HG03280 (cell line): ENCODE results near the gene LENG8.
"Not testable (repeated sequence)": the region's sequence is repeated elsewhere in the genome, so short reads cannot be mapped to it uniquely, and the experiment has no call there.

Source experiments
- ATAC-seq: cut with Tn5 transposase; IDR thresholded peaks from one replicate; pipeline ENCODE4 v1.9.1; 2021; ENCODE audit warnings: mild to moderate bottlenecking, moderate library complexity; ENCODE audit not compliant: unreplicated experiment

Gene LENG8

GRCh38 chr19:54460230-54461005 lies 11.4 kb downstream of the LENG8 start:
- no peak for ATAC-seq

GRCh38 chr19:54461210-54461609 lies 12.2 kb downstream of the LENG8 start:
- no peak for ATAC-seq

GRCh38 chr19:54461613-54462012 lies 12.6 kb downstream of the LENG8 start:
- ATAC-seq: no peak

GRCh38 chr19:54462047-54462654 lies 13.2 kb downstream of the LENG8 start:
- no peak for ATAC-seq

- ATAC-seq: peak; percentile 16
These were observed 13.9 kb downstream of the LENG8 start for GRCh38 chr19:54462655-54463530.

- peak; percentile 53 for ATAC-seq
These were observed 14.6 kb downstream of the LENG8 start, which contains the start of gene LENG9 for GRCh38 chr19:54463531-54464043. Gene LENG9, minus strand, starts transcription at chr19:54463778. Its CDS starts 252 bp downstream, at chr19:54463526.

- ATAC-seq: peak; percentile 47
These were observed 15.1 kb downstream of the LENG8 start for GRCh38 chr19:54464044-54464629.

GRCh38 chr19:54464630-54465425 lies 15.8 kb downstream of the LENG8 start:
- peak; percentile 47 for ATAC-seq

GRCh38 chr19:54465426-54466109 lies 16.6 kb downstream of the LENG8 start:
- ATAC-seq: no peak

GRCh38 chr19:54466110-54466480 lies 17.1 kb downstream of the LENG8 start:
- not testable (repeated sequence) for ATAC-seq

GRCh38 chr19:54469496-54469934 lies 20.5 kb downstream of the LENG8 start:
- no peak for ATAC-seq

GRCh38 chr19:54470276-54470887 lies 21.4 kb downstream of the LENG8 start:
- ATAC-seq: no peak

GRCh38 chr19:54470991-54471782 lies 22.2 kb downstream of the LENG8 start:
- ATAC-seq: no peak

- ATAC-seq: no peak
These were observed 24.3 kb downstream of the LENG8 start, which contains the start of gene CDC42EP5 for GRCh38 chr19:54473071-54473891. Gene CDC42EP5, minus strand, starts transcription at chr19:54473296. Its CDS starts 7,749 bp downstream, at chr19:54465547.

GRCh38 chr19:54473892-54474372 lies 24.9 kb downstream of the LENG8 start:
- no peak for ATAC-seq

- no peak for ATAC-seq
These were observed 26.7 kb downstream of the LENG8 start for GRCh38 chr19:54475706-54476105.

- ATAC-seq: no peak
These were observed 28.7 kb downstream of the LENG8 start for GRCh38 chr19:54477650-54478049.
